Measurements from ENCODE around the gene ANKRD53.

The ANKRD53 gene

DNA sequence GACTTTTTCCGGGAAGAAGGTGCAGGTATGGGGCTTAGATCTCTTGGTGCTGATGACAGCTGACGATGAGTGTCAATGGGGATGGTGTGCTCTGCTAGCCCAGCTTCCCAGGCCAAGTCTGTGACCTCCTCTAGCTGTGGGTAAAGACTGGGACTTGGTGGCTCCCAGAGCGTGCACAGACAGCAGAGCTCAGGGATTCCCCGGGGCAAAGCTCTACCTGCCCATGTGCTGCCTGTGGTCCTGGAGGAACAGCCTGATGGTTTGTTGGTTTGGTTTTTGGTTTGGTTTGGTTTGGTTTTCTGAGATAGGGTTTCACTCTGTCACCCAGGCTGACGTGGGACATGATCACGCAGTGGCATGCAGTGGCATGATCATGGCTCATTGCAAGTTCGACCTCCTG lies 23.5 kb upstream of the ANKRD53 start:
- Mint-ChIP-seq H3K27ac (no peak overlapping the region), H3K4me3 (no peak overlapping the region), H3K4me1 (peaks cover 14% of the 10 kb centered on the region), H3K27me3 (peaks cover 49% of the 10 kb centered on the region), H3K36me3 (no peaks in the 10 kb centered on the region), H3K9me3 (no peaks in the 10 kb centered on the region)
- CTCF ChIA-PET, result interaction anchor here (0.6 to 2.6 kb wide), 5 partner anchors 9 to 84 kb away, joined by 3 to 8 read pairs (median 4); no protein-coding TSS in a partner anchor
- no peak for DNase-seq

DNA sequence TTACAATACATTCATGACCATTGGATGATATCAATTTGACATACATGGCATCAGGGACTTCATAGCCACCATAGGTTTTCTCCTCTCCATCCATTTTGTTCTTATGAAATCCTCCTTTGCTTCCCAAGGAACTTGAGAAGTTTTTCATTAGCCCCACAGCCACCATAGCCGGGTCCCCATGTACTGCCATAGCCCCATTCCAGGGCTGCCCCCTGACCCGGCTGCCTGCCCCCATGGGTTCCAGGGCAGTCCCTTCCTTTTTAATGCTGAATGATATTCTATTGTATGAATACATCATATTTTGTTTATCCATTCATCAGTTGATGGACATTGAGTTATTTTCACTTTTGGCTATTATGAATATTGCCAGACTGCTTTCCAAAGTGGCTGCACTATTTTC lies 22.3 kb upstream of the ANKRD53 start:
- H3K27ac Mint-ChIP-seq, result no peak overlapping the region
- no peak overlapping the region for H3K4me3 Mint-ChIP-seq
- H3K27me3 Mint-ChIP-seq, result peaks cover 53% of the 10 kb centered on the region
- CTCF ChIA-PET, result no interaction called here
- H3K36me3 Mint-ChIP-seq, result no peaks in the 10 kb centered on the region
- peaks cover 14% of the 10 kb centered on the region for H3K4me1 Mint-ChIP-seq
- no peaks in the 10 kb centered on the region for H3K9me3 Mint-ChIP-seq
- no peak for DNase-seq

DNA sequence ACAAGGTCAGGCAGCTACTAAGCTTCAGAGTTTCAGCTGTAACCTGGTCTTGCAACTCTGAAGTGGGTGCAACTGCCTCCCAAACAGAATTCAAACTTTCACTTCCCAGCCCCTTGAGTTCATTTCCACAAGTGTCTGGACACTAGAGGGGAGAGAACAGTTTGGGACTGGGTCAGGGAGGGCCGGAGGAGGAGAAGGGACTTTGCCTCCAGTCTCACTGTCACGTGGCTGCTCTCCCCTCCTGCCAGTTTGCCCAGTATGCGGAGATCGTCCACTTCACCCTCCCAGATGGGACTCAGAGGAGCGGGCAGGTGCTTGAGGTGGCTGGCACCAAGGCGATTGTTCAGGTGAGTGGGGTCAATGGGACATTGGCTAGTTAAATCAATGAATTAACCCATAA lies 20.6 kb upstream of the ANKRD53 start:
- H3K27me3 Mint-ChIP-seq, result peaks cover 58% of the 10 kb centered on the region
- CTCF ChIA-PET, result no interaction called here
- H3K4me1 Mint-ChIP-seq, result peaks cover 14% of the 10 kb centered on the region
- H3K4me3 Mint-ChIP-seq, result no peak overlapping the region
- H3K36me3 Mint-ChIP-seq, result no peaks in the 10 kb centered on the region
- no peaks in the 10 kb centered on the region for H3K9me3 Mint-ChIP-seq
- no peak overlapping the region for H3K27ac Mint-ChIP-seq
- DNase-seq, result no peak

DNA sequence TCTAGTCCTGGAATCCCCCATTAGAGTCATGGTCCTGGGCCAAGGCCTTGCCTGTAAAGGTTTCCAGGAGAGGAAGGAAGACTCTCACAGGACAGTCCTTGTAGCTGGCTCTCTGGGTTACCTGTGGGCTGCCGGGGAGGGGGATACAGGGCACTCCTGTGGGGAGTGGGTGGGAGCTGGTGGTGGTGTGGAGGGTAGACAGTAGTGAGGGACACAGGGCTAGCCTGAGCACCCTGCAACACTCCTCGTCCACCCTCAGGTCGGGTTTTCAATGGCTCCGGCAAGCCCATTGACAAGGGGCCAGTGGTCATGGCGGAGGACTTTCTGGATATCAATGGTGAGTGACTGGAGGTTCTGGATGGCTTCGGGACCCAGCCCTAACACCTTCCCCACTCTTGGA lies 19.7 kb upstream of the ANKRD53 start:
- H3K9me3 Mint-ChIP-seq, result no peaks in the 10 kb centered on the region
- H3K4me1 Mint-ChIP-seq, result peaks cover 14% of the 10 kb centered on the region
- no peak overlapping the region for H3K27ac Mint-ChIP-seq
- H3K36me3 Mint-ChIP-seq, result no peaks in the 10 kb centered on the region
- DNase-seq, result no peak
- H3K27me3 Mint-ChIP-seq, result peaks cover 64% of the 10 kb centered on the region
- no peak overlapping the region for H3K4me3 Mint-ChIP-seq
- CTCF ChIA-PET, result no interaction called here

GRCh38 chr2:70959271-70959761 lies 19.1 kb upstream of the ANKRD53 start:
- H3K36me3 Mint-ChIP-seq, result no peaks in the 10 kb centered on the region
- no peaks in the 10 kb centered on the region for H3K9me3 Mint-ChIP-seq
- DNase-seq, result no peak
- no peak overlapping the region for H3K4me3 Mint-ChIP-seq
- CTCF ChIA-PET, result interaction anchor here (0.6 kb wide), 1 partner anchor 109 kb away, joined by 3 read pairs; no protein-coding TSS in a partner anchor
- no peak overlapping the region for H3K27ac Mint-ChIP-seq
- peaks cover 66% of the 10 kb centered on the region for H3K27me3 Mint-ChIP-seq
- H3K4me1 Mint-ChIP-seq, result peaks cover 14% of the 10 kb centered on the region

DNA sequence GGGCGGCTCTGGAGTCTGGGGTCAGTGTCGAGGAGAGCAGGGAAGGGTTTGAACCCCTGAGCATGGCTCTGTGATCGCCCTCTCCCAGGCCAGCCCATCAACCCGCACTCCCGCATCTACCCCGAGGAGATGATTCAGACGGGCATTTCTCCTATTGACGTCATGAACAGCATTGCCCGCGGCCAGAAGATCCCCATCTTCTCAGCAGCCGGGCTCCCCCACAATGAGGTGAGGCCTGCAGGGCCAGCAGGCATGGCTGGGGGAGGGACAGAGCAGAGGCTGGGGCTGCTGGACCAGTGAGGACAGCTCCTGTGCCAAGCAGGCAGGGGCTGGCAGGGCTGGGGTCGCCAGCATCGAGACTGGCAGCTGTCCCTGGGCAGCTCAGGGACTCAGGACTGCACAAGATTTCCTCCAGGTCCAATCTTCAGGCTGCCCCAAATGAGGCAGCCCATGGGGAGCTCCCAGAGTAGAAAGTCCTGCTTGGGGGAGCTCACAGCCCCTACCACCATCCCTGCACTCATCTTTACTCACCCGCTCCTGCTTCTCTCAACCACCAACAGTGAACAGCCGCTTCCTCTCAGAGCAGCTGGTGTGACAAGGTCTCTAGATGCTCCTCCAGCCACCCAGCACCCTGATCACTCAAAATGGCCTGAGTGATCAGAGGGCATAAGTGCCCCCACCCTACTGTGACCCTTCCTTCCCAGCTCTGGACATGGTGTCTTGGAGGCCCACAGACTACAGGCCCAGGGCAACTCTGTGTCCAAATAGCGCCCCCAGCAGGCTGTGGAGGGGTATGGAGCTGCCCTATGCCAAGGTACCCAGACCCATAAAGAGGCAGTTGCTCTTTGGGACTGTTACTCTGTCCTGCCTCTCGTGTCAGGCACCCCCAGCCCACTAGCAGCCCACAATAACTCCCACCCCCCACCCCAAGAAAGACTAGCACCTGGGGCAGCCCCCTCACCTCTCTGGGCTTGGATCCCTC lies 18.3 kb upstream of the ANKRD53 start:
- H3K4me3 Mint-ChIP-seq, result no peak overlapping the region
- H3K27ac Mint-ChIP-seq, result no peak overlapping the region
- CTCF ChIA-PET, result interaction anchor here (0.6 to 6.1 kb wide), 4 partner anchors 10 to 110 kb away, joined by 3 to 43 read pairs (median 5); no protein-coding TSS in a partner anchor
- H3K4me1 Mint-ChIP-seq, result peaks cover 18% of the 10 kb centered on the region
- H3K36me3 Mint-ChIP-seq, result no peaks in the 10 kb centered on the region
- H3K9me3 Mint-ChIP-seq, result no peaks in the 10 kb centered on the region
- DNase-seq, result no peak
- H3K27me3 Mint-ChIP-seq, result peaks cover 67% of the 10 kb centered on the region

- Mint-ChIP-seq H3K27ac (no peak overlapping the region), H3K27me3 (peaks cover 67% of the 10 kb centered on the region), H3K4me3 (no peak overlapping the region), H3K36me3 (no peaks in the 10 kb centered on the region), H3K4me1 (peaks cover 20% of the 10 kb centered on the region), H3K9me3 (no peaks in the 10 kb centered on the region)
- CTCF ChIA-PET, result interaction anchor here (0.6 to 6.1 kb wide), 6 partner anchors 11 to 82 kb away, joined by 3 to 43 read pairs (median 6); no protein-coding TSS in a partner anchor
- DNase-seq, result no peak
Measured at GRCh38 chr2:70960833-70961647, 17.4 kb upstream of the ANKRD53 start.

GRCh38 chr2:70961648-70961994 lies 16.8 kb upstream of the ANKRD53 start:
- Mint-ChIP-seq H3K4me3 (no peak overlapping the region), H3K36me3 (no peaks in the 10 kb centered on the region), H3K4me1 (peaks cover 20% of the 10 kb centered on the region), H3K27me3 (peaks cover 68% of the 10 kb centered on the region), H3K27ac (no peak overlapping the region), H3K9me3 (no peaks in the 10 kb centered on the region)
- DNase-seq, result no peak
- CTCF ChIA-PET, result interaction anchor here (0.5 to 6.1 kb wide), 6 partner anchors 11 to 69 kb away, joined by 3 to 43 read pairs (median 6); no protein-coding TSS in a partner anchor

- Mint-ChIP-seq H3K4me1 (peaks cover 20% of the 10 kb centered on the region), H3K36me3 (no peaks in the 10 kb centered on the region), H3K27ac (no peak overlapping the region), H3K9me3 (no peaks in the 10 kb centered on the region), H3K27me3 (peaks cover 76% of the 10 kb centered on the region), H3K4me3 (no peak overlapping the region)
- CTCF ChIA-PET, result interaction anchor here (0.5 to 6.1 kb wide), 9 partner anchors 8 to 173 kb away, joined by 3 to 43 read pairs (median 3); no protein-coding TSS in a partner anchor
- DNase-seq, result no peak
Measured at GRCh38 chr2:70962211-70962884, 16.1 kb upstream of the ANKRD53 start.

DNA sequence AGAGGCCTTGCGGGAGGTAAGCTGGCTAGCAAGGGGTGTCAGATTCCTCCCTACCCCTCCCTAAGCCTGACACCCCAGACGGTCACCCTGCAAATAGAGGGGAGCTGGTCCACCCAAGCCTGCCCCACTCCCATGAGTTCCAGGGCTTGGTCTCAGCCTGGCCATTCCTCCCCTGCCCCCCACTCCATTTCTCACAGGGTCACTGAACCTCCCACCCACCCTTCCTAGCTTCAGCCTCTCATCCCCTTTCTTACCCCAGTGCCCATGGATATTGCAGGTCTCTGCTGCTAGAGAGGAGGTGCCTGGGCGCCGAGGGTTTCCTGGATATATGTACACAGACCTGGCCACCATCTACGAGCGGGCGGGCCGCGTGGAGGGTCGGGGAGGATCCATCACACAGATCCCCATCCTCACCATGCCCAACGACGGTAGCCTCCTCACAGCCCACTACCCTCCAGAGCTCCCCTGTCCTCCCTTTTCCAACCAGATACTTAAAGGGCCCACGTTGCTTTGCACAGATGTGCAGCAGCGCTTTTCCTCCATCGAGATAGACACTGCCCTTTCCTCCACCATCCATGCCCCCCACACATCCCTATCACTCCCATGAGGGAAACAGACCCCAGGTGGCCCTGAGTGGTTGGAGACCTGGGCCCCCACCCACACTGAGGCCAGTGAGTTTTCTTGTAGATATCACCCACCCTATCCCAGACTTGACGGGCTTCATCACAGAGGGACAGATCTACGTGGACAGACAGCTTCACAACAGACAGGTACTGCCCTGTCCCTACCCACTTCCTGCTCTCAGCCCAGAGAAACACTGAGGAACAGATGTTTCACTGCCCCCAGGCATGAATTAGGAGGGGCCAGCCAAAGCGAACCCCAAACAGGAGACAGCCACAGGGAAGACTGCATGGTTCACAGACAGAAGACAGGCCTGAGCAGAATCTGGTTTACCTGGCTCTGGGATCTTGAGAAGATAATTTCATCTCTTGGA lies 15.2 kb upstream of the ANKRD53 start:
- Mint-ChIP-seq H3K36me3 (no peaks in the 10 kb centered on the region), H3K4me3 (no peak overlapping the region), H3K4me1 (peaks cover 12% of the 10 kb centered on the region), H3K27ac (no peak overlapping the region), H3K27me3 (peaks cover 70% of the 10 kb centered on the region), H3K9me3 (no peaks in the 10 kb centered on the region)
- CTCF ChIA-PET, result interaction anchor here (0.8 to 6.1 kb wide), 11 partner anchors 9 to 174 kb away, joined by 3 to 43 read pairs (median 3); partner anchors contain the start of gene ANKRD53
- DNase-seq, result no peak

DNA sequence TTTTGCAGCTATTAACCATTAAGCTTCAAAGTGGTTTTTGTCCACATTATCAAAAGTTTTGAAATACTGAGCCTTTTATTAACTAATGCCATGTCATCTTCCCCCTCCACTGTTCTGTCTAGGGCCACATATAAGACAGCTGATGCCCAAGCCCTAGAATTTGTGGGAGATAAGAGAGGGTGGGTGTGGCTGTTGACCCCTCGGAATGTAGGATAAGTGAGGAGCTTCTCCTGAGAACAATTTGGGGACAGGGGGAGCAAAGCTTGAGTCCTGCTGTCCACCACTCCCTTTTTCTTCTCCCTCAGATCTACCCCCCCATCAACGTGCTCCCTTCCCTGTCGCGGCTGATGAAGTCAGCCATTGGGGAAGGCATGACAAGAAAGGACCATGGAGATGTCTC lies 14.3 kb upstream of the ANKRD53 start:
- H3K36me3 Mint-ChIP-seq, result no peaks in the 10 kb centered on the region
- peaks cover 67% of the 10 kb centered on the region for H3K27me3 Mint-ChIP-seq
- H3K9me3 Mint-ChIP-seq, result no peaks in the 10 kb centered on the region
- DNase-seq, result no peak
- H3K27ac Mint-ChIP-seq, result no peak overlapping the region
- CTCF ChIA-PET, result interaction anchor here (0.7 to 6.1 kb wide), 10 partner anchors 9 to 93 kb away, joined by 3 to 43 read pairs (median 6); partner anchors contain the start of gene ANKRD53
- peaks cover 7% of the 10 kb centered on the region for H3K4me1 Mint-ChIP-seq
- no peak overlapping the region for H3K4me3 Mint-ChIP-seq

DNA sequence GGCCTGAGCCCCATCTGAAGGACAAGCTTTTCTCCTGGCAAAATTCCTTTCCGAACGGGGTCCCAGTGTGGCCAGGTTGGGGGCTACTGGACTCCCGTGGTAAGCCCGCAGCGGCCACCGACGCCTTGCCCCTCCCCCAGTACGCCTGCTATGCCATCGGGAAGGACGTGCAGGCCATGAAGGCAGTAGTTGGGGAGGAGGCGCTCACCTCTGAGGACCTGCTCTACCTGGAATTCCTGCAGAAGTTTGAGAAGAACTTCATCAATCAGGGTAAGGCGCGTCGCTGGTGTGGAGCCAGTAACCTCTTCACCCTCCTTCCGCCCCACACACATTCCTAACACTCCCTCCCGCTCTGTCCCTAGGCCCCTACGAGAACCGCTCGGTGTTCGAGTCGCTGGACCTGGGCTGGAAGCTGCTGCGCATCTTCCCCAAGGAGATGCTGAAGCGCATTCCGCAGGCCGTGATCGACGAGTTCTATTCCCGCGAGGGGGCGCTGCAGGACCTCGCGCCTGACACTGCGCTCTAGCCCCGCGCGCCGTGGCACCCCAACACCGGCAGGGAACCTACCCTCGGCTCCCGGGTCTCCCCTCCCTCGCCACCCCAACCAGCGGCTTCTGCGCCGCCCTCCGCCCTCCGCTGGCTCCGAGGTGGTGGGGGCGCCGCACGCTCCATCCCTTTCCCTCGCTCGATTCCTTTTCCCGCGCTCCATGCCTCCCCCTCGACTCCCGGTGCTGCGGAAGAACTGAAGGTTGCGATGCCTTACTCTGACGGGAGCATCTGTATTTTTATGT lies 13.6 kb upstream of the ANKRD53 start:
- Mint-ChIP-seq H3K4me1 (peaks cover 6% of the 10 kb centered on the region), H3K27me3 (peaks cover 64% of the 10 kb centered on the region), H3K36me3 (no peaks in the 10 kb centered on the region), H3K4me3 (peak overlapping the region; percentile 82), H3K27ac (no peak overlapping the region), H3K9me3 (no peaks in the 10 kb centered on the region)
- DNase-seq, result peak; percentile 87
- CTCF ChIA-PET, result interaction anchor here (0.7 to 6.1 kb wide), 19 partner anchors 8 to 105 kb away, joined by 3 to 43 read pairs (median 6); partner anchors contain the start of gene ANKRD53
